ENCODE data around the gene EHD3.

EHD3 gene

DNA sequence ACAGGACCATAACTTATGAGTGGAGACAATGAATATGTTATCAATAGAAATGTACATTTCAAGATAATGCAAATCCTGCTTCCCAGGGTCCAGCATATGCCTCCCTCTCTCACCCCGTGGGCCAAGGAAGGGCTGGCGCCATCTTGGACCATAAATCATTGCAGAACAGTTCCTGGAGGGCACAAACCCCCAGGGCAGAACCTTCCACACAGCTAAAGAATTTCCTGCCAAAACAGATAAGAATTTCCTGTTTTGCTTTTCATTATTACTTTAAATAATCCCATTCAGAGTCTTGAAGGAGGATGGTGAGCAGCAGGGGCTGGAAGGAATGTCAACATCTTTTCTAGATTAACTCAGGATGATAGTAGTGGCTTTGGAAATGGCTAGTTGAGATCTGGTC, 53.7 kb downstream of the EHD3 start:
- H3K36me3 ChIP-seq (ENCODE audit: insufficient read depth, low read length) = no peaks in the 10 kb centered on the region
- no peaks in the 10 kb centered on the region for H3K9me3 ChIP-seq (ENCODE audit: control insufficient read depth, insufficient read depth, low read length)
- no peaks in the 10 kb centered on the region for H3K4me1 ChIP-seq (ENCODE audit: insufficient read depth, low read length)
- no peak overlapping the region for H3K9ac ChIP-seq (ENCODE audit: low read depth, low read length)

DNA sequence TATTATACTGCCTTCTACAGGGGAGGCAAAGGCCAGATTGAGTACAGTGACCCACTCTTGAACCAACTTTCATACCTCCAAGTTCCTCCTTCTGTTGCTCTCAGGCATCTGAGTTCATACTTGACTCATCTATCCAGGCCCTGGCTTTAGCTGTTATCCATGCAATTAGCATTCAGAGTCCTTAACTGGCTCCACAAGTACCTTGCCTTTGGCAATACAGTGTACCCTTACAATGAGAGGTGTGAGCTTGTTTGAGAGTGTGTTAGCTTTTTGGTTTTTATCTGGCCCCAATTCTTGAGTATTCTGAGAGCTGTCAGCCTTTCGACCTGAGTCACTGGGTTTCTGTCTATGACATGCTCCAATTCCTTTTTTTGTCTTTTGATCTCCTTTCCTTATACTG, 60.2 kb downstream of the EHD3 start:
- Histone ChIP-seq H3K4me1 (ENCODE audit: insufficient read depth, low read length) (no peaks in the 10 kb centered on the region), H3K9me3 (ENCODE audit: control insufficient read depth, insufficient read depth, low read length) (no peaks in the 10 kb centered on the region), H3K36me3 (ENCODE audit: insufficient read depth, low read length) (no peaks in the 10 kb centered on the region), H3K9ac (ENCODE audit: low read depth, low read length) (no peak overlapping the region)

DNA sequence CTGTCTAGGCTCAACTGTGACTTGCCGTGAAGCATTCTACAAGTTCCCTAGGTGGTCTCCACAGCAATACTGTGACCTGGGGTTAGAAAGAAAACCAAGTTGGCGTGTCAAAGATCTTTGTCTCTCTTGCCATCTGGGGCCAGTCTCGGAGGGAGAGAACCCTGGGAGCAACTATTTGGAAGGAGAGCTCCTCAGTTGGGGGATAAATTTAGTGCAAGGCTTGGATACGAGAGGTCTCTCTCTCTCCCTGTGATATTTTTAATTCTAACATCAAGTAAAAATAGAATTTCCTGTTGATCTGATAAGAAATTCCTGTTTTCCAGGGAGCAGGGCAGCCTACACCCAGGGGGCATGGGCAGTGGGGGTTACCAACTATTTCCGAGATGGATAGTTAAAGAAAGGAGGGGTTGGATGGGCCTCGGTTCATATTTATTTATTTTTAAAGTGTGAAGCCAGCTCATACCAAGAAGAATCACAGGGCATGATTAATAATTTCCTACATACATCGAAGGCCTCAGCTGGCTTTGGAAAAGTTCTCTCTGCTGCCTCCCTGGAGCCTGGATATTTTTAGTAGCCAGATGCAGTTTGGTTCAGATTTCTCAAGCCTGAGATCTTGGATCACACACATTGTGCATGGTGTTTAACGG, 62.8 kb downstream of the EHD3 start:
- no peak overlapping the region for H3K9ac ChIP-seq (ENCODE audit: low read depth, low read length)
- no peaks in the 10 kb centered on the region for H3K9me3 ChIP-seq (ENCODE audit: control insufficient read depth, insufficient read depth, low read length)
- H3K36me3 ChIP-seq (ENCODE audit: insufficient read depth, low read length) = no peaks in the 10 kb centered on the region
- H3K4me1 ChIP-seq (ENCODE audit: insufficient read depth, low read length) = peaks cover 10% of the 10 kb centered on the region; the same call in 1 of the 2 replicates

DNA sequence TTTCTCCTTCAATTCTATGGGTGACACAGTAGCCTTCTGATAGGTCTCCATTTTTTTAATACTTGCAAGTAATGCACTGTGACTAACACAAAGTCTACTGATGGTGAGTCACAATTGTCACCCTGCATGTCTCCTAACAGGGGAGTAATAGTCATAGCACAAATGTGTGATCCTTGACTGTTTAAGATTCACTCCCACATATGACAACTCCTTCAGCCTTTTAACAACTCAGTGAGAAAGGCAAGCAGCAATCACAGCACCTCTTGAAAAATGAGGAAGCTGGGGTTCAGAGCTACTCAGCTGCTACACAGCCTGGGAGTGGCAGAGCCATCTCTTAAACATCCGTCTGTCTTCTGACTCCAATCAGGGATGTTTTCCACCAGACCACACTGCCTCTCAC, 63.8 kb downstream of the EHD3 start:
- Histone ChIP-seq H3K9ac (ENCODE audit: low read depth, low read length) (no peak overlapping the region), H3K36me3 (ENCODE audit: insufficient read depth, low read length) (no peaks in the 10 kb centered on the region), H3K4me1 (ENCODE audit: insufficient read depth, low read length) (peaks cover 10% of the 10 kb centered on the region; the same call in 1 of the 2 replicates), H3K9me3 (ENCODE audit: control insufficient read depth, insufficient read depth, low read length) (no peaks in the 10 kb centered on the region)

DNA sequence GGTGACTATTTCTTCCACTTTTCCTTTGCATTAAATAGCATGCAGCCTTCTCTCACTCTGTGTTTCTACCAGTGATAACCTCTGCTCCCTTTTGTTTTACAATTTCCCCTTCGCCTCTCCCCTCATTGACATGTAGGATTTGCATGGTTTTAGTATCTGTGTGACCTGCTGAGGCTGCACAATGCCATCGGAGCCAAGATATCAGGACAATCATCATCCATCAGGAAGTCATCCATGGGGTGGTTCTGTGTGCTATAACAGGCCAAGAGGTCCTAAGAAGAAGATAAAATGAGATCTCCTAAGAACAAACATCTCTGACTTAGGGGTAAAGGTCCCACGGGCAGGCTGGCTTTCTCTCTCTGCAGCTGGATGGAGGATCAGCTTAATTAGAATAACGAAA, 65.6 kb downstream of the EHD3 start:
- peaks cover 10% of the 10 kb centered on the region; the same call in 1 of the 2 replicates for H3K4me1 ChIP-seq (ENCODE audit: insufficient read depth, low read length)
- no peaks in the 10 kb centered on the region for H3K36me3 ChIP-seq (ENCODE audit: insufficient read depth, low read length)
- no peaks in the 10 kb centered on the region for H3K9me3 ChIP-seq (ENCODE audit: control insufficient read depth, insufficient read depth, low read length)
- H3K9ac ChIP-seq (ENCODE audit: low read depth, low read length) = no peak overlapping the region

DNA sequence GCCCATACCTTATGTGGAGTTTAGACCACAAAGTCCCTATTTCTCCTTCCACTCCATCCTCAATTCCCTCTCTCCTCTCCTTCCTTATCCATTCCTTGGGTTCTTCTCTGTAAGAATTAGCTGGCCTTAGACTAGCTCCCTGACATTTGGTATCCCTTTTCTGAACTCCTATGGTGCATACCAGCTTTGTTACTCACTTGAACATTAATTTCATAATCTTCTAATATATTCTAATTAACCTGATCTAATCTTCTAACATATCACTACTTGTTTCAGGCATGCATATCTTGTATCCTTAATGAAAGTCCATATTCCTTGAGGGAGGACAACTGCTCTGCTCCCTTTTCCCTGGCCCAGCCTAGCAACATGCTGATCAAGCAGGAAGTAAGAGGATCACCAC, 66.4 kb downstream of the EHD3 start:
- Histone ChIP-seq H3K4me1 (ENCODE audit: insufficient read depth, low read length) (peaks cover 10% of the 10 kb centered on the region; the same call in 1 of the 2 replicates), H3K36me3 (ENCODE audit: insufficient read depth, low read length) (no peaks in the 10 kb centered on the region), H3K9ac (ENCODE audit: low read depth, low read length) (no peak overlapping the region), H3K9me3 (ENCODE audit: control insufficient read depth, insufficient read depth, low read length) (no peaks in the 10 kb centered on the region)

DNA sequence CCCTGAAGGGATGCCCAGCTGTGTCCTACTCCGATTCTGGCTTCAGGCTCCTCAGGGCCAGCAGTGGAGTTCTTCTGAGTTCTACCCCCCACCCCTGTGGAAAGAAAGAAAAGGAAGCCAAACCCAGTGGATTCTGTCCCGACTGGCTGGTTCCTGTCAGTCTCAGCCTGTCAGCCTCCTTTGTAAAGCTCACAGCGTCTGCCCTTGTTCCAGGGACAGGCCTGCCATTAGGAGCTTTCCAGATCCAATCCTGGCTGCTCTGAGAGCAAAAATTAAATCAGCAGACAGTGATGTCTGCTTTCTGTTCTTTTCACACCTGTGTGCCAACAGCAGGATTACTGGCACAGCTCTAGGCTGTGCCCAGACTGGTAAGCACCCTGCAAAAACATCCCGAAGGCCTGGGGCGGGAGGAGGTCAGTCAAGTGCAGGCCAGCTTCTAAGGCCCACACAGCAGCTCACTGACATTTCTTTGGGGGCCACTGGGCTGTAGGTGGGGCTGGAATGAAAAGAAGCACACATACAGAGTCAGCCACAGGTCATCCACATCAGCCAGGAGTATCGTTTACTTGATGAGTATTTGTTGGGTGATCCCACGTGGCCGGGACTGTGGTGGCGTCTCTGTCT, 69.1 kb downstream of the EHD3 start:
- H3K36me3 ChIP-seq (ENCODE audit: insufficient read depth, low read length) = no peaks in the 10 kb centered on the region
- H3K9ac ChIP-seq (ENCODE audit: low read depth, low read length) = no peak overlapping the region
- peaks cover 10% of the 10 kb centered on the region; the same call in 1 of the 2 replicates for H3K4me1 ChIP-seq (ENCODE audit: insufficient read depth, low read length)
- H3K9me3 ChIP-seq (ENCODE audit: control insufficient read depth, insufficient read depth, low read length) = no peaks in the 10 kb centered on the region; the same call in 1 of the 2 replicates

DNA sequence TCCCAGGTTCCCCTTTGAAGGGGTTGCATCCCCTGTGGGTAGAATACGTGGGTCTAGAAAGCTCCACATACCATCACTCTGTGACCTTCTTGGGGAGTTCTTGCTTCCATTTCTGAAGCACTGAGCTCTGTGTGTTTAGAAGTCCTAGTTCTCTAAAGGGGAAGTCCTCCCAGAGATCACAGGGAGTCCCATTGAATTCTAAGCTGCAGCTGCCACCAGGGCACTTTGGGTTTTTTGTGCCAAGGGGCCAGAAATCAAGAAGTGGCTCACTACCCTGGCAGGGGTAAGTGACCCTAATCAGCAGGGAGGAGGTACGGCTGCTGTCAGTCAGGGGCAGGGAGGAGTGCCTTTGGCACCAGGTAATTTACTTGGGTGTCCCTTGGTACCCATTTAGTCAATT, 70.9 kb downstream of the EHD3 start:
- Histone ChIP-seq H3K4me1 (ENCODE audit: insufficient read depth, low read length) (peaks cover 5% of the 10 kb centered on the region; the same call in 1 of the 2 replicates), H3K9me3 (ENCODE audit: control insufficient read depth, insufficient read depth, low read length) (no peaks in the 10 kb centered on the region; the same call in 1 of the 2 replicates), H3K9ac (ENCODE audit: low read depth, low read length) (no peak overlapping the region), H3K36me3 (ENCODE audit: insufficient read depth, low read length) (no peaks in the 10 kb centered on the region)

DNA sequence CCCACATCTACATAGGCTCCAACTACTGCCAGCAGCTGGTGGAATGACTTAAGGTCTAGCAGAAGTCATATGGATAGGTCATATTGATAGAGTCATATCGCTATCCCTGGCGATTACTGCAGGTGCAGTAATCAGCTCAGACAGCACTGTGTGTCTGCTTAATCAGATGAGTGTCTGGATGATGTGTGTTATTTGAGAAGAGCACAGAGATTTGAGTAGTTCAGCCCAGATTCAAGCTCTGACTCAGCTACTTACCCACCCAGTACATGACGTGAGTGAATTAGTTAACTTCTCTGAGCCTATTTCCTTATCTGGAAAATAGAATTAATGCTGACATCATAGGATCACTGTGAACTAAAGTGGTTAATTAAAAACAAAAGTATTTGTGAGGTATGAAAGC, 78.9 kb downstream of the EHD3 start:
- no peaks in the 10 kb centered on the region for H3K4me1 ChIP-seq (ENCODE audit: insufficient read depth, low read length)
- no peaks in the 10 kb centered on the region for H3K9me3 ChIP-seq (ENCODE audit: control insufficient read depth, insufficient read depth, low read length)
- H3K9ac ChIP-seq (ENCODE audit: low read depth, low read length) = no peak overlapping the region
- H3K36me3 ChIP-seq (ENCODE audit: insufficient read depth, low read length) = no peaks in the 10 kb centered on the region

DNA sequence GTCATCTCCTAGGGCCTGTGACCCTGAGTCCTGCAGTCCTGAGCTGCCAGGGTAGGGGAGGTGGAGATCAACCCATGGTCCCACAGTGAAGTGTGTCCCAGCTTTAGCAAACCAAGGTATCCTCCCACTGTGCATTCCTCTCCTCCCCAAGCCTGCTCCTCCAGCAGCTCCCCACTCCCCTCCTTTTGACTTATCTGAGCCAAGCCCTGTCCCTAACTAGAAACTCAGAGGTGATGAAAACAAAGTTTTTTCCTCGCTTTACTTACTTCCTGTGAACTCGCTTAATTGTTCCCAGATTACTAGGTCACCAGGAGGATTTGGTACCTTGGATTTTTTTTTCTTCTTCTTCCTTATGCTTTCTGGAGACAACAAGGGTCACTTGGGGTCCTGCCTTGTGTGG, 80.8 kb downstream of the EHD3 start:
- peaks cover 9% of the 10 kb centered on the region; the same call in 1 of the 2 replicates for H3K4me1 ChIP-seq (ENCODE audit: insufficient read depth, low read length)
- no peaks in the 10 kb centered on the region for H3K36me3 ChIP-seq (ENCODE audit: insufficient read depth, low read length)
- H3K9ac ChIP-seq (ENCODE audit: low read depth, low read length) = no peak overlapping the region
- H3K9me3 ChIP-seq (ENCODE audit: control insufficient read depth, insufficient read depth, low read length) = no peaks in the 10 kb centered on the region

DNA sequence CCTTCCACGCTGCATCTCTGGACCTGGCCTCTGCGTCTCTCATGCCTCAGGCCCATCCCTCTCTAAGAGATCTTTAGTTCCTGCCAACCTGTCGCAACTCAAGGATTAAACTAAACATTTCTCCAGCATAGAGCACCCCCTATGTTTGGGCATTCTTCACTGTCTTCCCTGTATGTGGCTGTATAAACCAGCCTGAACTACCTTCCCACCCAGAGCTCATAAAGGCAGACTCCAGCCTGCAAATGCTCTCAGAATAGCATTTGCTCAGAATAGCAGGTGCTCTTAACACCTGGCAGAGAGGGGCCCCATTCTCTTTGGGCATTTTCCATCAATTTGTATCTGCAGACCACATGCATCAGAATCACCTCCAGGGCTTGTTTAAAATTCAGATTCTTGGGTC, 83.4 kb downstream of the EHD3 start:
- no peak overlapping the region for H3K9ac ChIP-seq (ENCODE audit: low read depth, low read length)
- no peaks in the 10 kb centered on the region for H3K9me3 ChIP-seq (ENCODE audit: control insufficient read depth, insufficient read depth, low read length)
- H3K36me3 ChIP-seq (ENCODE audit: insufficient read depth, low read length) = no peaks in the 10 kb centered on the region
- H3K4me1 ChIP-seq (ENCODE audit: insufficient read depth, low read length) = peaks cover 9% of the 10 kb centered on the region; the same call in 1 of the 2 replicates

DNA sequence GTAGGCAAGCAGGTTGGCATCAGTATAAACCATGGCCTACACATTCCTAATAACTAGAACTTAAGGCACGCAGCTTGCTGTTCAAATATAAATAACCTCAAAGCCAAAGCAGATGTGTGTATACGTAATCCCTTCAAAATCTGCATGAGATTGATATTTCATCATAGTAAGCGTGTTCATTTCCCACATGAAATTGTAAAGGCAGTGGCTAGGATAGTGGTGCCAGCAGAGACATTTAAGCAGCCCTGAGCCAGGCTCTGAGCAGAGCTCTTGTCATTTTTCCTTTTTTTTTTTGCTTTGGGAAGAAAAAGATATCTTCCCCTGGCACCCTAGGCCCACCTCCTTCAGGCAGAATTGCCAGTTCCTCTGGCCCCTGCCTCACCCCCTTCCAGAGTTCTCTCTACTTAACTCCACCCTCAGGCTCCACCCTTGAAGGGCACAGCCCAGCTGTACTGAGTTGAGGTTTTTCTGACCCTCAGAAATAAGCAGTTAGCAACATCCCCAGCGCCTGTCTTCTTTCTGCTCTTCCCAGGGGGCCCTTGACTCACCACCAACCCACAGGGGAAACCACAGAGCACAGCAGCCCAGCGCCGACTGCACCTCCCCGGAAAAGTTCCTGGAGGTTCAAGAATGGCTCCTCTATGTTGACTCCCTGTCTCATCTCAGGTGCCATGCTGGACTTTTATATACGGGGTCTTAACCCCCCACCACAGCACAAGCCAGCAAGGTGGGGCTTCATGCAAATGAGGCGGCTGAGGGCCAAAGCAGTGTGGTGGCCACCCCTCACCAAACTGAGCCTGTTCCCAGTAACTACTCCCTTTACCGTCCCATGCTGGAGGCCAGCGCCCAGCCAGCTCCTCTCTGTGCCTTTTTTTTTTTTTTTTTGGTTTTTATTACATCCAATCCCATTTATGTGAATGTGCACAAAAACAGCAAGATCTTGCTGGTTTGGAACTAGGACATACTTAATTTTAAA, 84.7 kb downstream of the EHD3 start:
- Histone ChIP-seq H3K9ac (ENCODE audit: low read depth, low read length) (no peak overlapping the region), H3K4me1 (ENCODE audit: insufficient read depth, low read length) (peaks cover 9% of the 10 kb centered on the region; the same call in 1 of the 2 replicates), H3K9me3 (ENCODE audit: control insufficient read depth, insufficient read depth, low read length) (no peaks in the 10 kb centered on the region), H3K36me3 (ENCODE audit: insufficient read depth, low read length) (no peaks in the 10 kb centered on the region)

All from ES-I3 (cell line).